Measurements from ENCODE around the gene GAMT.

GRCh38 chr19:1422943-1423342 lies 21.6 kb upstream of the GAMT start:
- TF ChIP-seq EP300 (IDR thresholded peaks at IDR 0.05) = no peak
- TF ChIP-seq CTCF (IDR thresholded peaks at IDR 0.05) = no peak
- TF ChIP-seq POLR2A (IDR thresholded peaks at IDR 0.05) = no peak
